ENCODE results near the gene GPR132. TPM values are rescaled to one million over a fixed set of nuclear protein-coding genes. Genes with fewer than 3 reads are reported as not detected.
A peak's percentile ranks its signal among the peaks of the same experiment; 100 is the strongest.

Gene GPR132
- total and polyA plus RNA-seq, 10 donors = 5.0 to 33.7 (median 21.5) TPM

DNA sequence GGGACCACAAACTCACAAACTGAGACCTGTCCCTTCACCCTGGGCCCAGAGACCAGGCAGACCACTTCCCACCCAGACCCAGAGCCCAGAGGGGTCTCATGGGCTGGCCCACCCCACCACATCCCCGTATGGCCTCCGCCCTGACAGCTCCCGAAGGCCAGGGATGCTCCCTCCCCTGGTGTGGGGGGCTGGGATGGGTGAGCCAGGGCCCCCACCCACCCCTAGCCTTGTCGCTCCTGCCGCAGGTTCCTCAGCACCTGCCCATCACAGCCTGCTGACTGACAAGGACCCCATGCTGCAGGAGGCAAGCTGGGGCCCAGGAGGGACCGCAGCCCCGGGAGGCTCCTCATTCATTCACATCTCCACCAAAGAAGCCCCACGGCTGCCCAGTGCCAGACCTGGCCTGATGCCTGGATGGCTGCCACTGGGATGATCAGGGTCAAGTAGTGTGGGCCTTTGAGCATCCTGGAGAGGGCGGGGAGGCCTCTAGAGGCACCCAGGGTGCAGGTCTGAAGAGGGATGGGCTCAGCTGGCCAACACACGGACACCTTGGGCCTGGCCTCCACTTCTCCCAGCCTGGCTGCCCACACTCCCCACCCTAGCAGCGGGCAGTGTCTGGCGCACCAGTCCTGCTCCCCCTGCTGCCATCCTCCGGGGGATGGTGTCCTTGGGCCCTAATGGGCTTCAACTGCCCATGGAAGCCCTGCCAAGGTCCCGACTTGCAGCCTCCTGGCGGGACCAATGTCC lies 24.7 kb upstream of the GPR132 start:
- Histone ChIP-seq H3K4me1 (peaks cover 21 to 92% (median 66%) of the 10 kb centered on the region in 6 donors), H3K36me3 (no peaks in the 10 kb centered on the region), H3K4me3 (no peak overlapping the region), H3K9me3 (no peaks in the 10 kb centered on the region), H3K27me3 (replicated peaks in 1 of 7) (peaks cover 0 to 61% (median 17%) of the 10 kb centered on the region in 7 donors), H3K27ac (no peak overlapping the region)
- no peak for DNase-seq
- 64 to 95% (median 82%) methylated on average over 7 to 15 of the region's 15 CpGs for WGBS, 5 donors
- no peak for TF ChIP-seq POLR2A (IDR thresholded peaks at IDR 0.05)
- TF ChIP-seq POLR2AphosphoS5 (IDR thresholded peaks at IDR 0.05) = no peak
- TF ChIP-seq, protein P1, sequence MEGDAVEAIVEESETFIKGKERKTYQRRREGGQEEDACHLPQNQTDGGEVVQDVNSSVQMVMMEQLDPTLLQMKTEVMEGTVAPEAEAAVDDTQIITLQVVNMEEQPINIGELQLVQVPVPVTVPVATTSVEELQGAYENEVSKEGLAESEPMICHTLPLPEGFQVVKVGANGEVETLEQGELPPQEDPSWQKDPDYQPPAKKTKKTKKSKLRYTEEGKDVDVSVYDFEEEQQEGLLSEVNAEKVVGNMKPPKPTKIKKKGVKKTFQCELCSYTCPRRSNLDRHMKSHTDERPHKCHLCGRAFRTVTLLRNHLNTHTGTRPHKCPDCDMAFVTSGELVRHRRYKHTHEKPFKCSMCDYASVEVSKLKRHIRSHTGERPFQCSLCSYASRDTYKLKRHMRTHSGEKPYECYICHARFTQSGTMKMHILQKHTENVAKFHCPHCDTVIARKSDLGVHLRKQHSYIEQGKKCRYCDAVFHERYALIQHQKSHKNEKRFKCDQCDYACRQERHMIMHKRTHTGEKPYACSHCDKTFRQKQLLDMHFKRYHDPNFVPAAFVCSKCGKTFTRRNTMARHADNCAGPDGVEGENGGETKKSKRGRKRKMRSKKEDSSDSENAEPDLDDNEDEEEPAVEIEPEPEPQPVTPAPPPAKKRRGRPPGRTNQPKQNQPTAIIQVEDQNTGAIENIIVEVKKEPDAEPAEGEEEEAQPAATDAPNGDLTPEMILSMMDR (IDR thresholded peaks at IDR 0.05 in 8 of 11, conservative IDR thresholded peaks at IDR 0.05 in 3 of 11) = no peak
- intact Hi-C loops (cut with DNase I; ENCODE audit: low total_unique reads) = loop anchor here (2.0 kb wide), 1 partner anchor 263 kb away; no protein-coding TSS in a partner anchor

GRCh38 chr14:105088812-105089745 lies 23.8 kb upstream of the GPR132 start:
- H3K36me3 ChIP-seq = no peaks in the 10 kb centered on the region
- 79 to 88% (median 85%) methylated on average over 10 to 24 of the region's 24 CpGs for WGBS, 5 donors
- H3K9me3 ChIP-seq = no peaks in the 10 kb centered on the region
- peaks cover 19 to 84% (median 60%) of the 10 kb centered on the region in 6 donors for H3K4me1 ChIP-seq
- TF ChIP-seq POLR2AphosphoS5 (IDR thresholded peaks at IDR 0.05) (no peak), POLR2A (IDR thresholded peaks at IDR 0.05) (no peak)
- TF ChIP-seq, protein P1 (IDR thresholded peaks at IDR 0.05 in 8 of 11, conservative IDR thresholded peaks at IDR 0.05 in 3 of 11) = no peak
- H3K27me3 ChIP-seq (replicated peaks in 1 of 7) = peaks cover 0 to 56% (median 17%) of the 10 kb centered on the region in 7 donors
- DNase-seq = no peak
- H3K4me3 ChIP-seq = no peak overlapping the region
- intact Hi-C loops (cut with DNase I; ENCODE audit: low total_unique reads) = no loop called here
- H3K27ac ChIP-seq = no peak overlapping the region

- H3K27ac ChIP-seq = peak overlapping the region in 3 of 8 donors; percentile 46 to 79 (median 73)
Observed at GRCh38 chr14:105087963-105088811, 23.0 kb upstream of the GPR132 start.

More at GRCh38 chr14:105087963-105088811, 23.0 kb upstream of the GPR132 start:
- TF ChIP-seq, protein P1 (IDR thresholded peaks at IDR 0.05 in 8 of 11, conservative IDR thresholded peaks at IDR 0.05 in 3 of 11) = no peak
- TF ChIP-seq POLR2A (IDR thresholded peaks at IDR 0.05) = no peak
- peak in 2 of 3 donors; percentile 1 to 9 for TF ChIP-seq POLR2AphosphoS5 (IDR thresholded peaks at IDR 0.05)
- no peaks in the 10 kb centered on the region for H3K36me3 ChIP-seq
- intact Hi-C loops (cut with DNase I; ENCODE audit: low total_unique reads) = no loop called here
- peaks cover 16 to 77% (median 53%) of the 10 kb centered on the region in 6 donors for H3K4me1 ChIP-seq
- WGBS, 5 donors = 24 to 58% (median 29%) methylated on average over 18 to 44 of the region's 44 CpGs
- peak overlapping the region in 4 of 8 donors; percentile 52 to 72 (median 56) for H3K4me3 ChIP-seq
- peak; percentile 81 for DNase-seq
- H3K9me3 ChIP-seq = no peaks in the 10 kb centered on the region
- peaks cover 0 to 49% (median 17%) of the 10 kb centered on the region in 7 donors for H3K27me3 ChIP-seq (replicated peaks in 1 of 7)
